NCI-H345 treated with DMSO at 0.1 percent for 48 hours (cell line): ENCODE measurements around the gene ZNF558.
A peak's percentile ranks its signal among the peaks of the same experiment; 100 is the strongest.

Experiments
- DNase-seq: peaks from one replicate; lab custom pipeline; 2025; ENCODE audit not compliant: unreplicated experiment; lab: John Stamatoyannopoulos, UW

The ZNF558 gene

DNA sequence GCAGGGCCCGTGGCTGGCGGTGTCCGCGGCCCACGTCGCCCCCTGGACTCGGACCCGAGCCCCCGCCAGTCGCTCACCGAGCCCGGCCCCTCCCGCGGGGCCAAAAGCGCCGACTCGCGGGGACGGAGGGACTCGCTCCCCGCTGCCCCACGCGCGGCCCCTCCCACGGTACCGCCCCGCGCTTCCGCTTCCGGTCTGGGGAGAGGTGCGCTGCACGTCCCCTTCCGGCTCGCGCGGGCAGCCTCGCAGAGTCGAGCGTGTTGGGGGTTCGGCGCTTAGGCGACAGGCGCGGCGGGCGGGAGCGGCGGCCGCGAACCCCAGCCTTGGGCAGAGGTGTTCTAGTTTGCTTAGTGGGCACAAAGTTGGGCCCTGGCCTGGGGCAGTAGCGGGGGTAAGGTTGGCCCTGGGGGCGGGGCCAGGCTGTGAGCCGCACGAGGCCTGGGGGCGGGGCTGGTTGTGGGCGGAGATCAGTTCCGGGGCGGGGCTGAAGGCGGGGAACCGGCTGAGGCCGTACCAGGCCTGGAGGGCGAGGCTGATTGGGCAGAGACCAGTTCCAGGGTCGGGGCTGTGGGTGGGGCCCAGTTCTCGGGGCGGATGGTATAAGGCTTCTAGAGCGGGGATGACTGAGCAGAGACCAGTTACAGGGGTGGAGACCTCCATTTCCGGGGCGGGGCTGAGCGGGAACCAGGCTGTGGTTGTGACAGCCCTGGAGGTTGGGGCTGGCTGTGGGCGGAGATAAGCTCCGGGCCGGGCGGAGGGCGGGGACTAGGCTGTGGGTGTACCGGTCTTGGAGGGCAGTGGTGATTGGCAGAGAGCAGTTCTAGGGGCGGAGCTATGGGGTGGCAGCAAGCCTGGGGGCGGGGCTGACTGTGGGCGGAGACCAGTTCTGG, at the start of gene ZNF558, which contains the start of gene MBD3L1:
Gene ZNF558, minus strand, starts transcription at position 173 of the 890 bp plus-strand sequence. CDS start 9,645 bp downstream, outside the sequence.
Gene MBD3L1, plus strand, starts transcription at position 246 of the 890 bp plus-strand sequence. CDS start 10,302 bp downstream, outside the sequence.
- DNase-seq = peak; percentile 91

DNA sequence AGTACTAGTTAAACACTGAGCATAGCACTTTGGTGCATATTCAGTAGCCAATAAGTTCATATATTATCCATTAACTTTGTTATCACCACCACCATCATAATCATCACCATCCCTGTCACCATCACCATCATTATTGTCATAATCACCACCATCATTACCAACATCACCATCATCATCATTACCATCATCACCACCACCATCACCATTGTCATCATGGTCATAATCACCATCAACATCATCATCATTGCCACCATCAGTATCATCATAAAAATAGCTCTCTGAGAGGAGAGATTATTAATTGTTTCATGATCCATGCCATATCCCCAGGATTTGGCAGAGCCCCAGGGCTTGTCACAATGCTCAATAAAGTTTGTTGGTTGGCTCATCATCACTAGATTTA, 49.4 kb upstream of the ZNF558 start:
- no peak for DNase-seq

DNA sequence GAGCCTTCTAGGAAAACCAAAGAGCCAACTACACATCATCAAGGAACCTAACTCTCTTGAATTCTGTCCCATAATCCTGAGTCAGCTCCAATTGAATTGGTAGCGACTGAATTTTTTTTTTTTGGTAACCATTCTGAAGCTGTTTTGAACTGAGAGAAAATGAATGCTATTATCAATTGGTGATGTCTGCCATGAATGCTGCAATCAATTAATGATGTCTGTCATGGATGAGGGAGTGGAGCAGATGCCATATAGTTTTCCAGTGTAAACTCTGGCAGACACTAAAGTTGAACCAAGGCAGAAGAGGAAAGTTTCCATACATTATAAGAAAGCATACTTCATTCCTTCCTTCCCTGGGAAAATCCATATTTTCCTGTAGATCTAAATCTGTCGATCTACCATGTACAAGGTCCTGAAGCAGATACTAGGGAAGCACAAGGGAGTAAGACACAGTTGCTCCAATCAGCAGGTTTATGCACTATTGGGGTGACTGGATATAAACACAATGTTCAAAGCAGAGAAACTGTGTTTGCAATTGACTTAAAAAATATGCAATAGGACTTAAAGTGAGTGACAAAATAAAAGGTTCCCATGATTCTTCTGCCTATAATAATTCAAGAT, 48.9 kb upstream of the ZNF558 start:
- DNase-seq = no peak

DNA sequence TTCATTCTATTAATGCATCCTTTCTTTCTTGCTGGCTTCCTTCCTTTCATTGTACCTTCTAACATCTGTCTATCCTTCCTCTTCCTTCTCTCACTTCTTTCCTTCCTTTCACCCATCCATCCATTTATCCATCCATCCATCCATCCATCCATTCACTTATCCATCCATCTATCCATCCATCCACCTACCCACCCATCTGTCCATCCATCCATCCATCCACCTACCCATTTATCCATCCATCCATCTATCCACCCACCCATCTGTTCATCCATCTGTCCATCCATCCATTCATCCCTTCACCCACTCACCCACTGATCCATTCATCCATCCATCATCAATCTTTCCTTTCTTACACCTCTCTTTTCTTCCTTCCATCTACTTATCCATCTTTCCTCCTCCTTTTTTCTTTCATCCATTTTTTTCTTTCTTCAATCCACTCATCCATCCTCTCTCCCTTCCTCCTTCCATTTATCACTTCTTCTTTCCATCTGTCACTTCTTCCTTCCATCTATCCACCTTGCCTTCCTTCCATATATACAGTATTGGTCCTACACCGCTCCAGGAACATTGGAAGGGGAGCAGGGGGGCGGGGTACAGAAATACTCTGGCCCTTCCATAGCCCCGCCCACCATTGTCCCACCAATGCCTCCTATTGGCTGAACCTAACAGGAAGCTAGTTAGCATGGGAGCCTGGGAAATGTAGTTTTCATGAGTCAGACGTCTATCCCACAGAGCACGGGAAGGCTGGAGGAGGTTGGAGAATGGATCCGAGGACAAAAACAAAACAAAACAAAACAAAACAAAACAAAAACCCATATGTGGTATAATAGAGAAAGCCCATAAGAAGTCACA, 46.0 kb upstream of the ZNF558 start:
- DNase-seq = no peak

DNA sequence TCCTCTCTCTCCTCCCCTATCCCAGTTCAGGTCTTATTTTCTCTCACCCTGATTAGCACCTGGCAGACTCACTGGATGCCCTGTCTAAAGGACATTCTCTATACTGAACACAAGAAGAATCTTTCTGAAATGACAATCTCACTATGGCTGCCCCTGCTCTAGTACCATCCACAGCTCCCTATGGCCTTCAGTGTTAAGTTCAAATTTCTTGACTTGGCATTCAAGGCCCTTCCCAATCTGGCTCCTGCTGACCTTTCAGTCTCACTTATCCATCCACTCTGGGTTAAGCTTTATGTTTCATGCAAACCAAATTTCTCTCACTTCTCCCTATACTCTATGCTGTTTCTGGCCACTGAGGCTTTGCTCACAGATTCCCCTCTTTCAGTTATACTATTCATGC, 34.2 kb upstream of the ZNF558 start:
- no peak for DNase-seq

DNA sequence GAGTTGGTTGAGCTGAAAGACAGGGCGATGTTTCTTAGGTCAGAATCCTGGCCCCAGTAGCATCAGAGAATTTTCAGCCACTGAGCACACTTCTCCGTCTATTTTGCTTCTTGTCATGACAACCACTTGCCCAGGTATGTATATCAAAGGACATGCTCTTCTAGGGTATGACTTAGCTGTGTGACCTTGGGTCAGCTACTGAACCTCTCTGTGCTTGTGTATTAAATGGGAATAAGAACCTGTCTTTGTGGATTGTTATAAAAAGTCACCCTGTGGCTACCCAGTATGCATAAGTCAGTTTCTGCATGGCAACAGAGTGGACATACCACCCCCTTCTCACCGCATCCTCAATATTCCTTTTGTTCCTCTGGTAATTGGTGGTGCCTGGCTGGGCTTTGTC, 26.2 kb upstream of the ZNF558 start:
- DNase-seq = no peak

DNA sequence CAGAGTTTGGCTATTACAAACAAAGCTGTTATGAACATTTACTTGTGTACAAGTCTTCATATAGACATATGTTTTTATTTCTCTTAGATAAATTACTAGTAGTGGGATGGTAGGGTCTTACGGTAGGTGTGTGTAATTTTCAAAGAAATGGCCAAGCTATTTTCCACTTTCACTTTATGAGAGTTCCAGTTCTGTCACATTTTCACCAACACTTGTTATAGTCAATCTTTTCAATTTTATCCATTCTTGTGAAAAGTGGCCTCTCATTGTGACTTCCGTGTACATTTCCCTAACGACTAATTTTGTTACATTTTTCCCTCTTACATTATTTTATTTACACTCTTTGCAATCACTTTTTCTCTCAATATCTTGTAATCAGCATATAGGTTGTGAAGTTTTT, 18.4 kb upstream of the ZNF558 start:
- no peak for DNase-seq

DNA sequence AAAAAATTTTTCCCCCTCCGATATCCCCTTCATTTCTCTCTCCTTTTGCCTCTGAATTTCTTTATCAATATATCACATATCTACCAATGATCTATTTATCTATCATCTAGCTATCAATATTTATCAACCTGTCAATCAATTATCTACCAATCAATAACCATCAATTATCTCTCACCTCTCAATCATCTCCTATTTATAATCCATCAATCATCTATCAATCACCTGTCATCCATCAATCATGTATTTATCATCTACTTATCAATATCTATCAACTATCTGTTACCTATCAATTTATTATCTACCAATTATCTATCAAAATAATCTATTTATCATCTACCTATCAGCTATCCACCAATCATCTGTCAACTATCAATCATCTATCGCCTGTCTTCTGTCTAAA, 17.1 kb upstream of the ZNF558 start:
- no peak for DNase-seq

DNA sequence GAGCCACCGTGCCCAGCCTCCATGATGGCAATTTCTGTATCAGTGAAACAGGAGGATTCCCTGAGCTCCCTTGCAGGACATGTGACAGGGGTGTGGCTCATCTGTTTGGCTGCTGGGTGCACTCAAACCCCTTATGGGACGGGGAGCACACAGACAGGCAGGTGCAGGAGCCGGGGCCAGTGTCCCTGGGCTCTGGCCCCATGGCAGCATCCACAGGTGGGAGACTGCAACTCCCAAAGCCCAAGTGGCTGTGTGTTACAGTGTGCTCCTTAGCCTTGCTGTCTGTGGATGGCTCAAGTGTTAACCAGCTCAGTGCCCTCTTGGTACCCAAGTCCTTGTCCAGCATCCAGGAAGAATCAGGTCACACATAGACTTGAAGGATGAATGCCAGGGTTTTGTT, 14.7 kb upstream of the ZNF558 start:
- no peak for DNase-seq

DNA sequence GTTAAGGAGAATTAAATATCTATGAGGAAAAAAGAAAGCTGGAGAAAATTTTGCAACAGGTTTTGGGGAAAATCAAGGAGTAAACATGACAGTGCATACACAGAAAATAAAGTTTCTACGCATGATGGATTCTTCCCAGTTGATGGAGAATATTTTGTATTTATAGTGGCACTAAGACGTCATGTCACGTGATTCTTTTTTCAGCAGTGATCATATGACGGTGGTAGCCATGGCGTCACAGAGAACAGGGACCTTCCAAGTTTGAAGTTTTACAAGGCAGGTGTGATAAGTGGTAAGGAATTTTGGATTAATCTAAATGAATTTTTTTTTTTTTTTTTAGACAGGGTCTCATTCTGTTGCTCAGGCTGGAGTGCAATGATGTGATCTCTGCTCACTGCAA, 8.6 kb upstream of the ZNF558 start:
- no peak for DNase-seq

DNA sequence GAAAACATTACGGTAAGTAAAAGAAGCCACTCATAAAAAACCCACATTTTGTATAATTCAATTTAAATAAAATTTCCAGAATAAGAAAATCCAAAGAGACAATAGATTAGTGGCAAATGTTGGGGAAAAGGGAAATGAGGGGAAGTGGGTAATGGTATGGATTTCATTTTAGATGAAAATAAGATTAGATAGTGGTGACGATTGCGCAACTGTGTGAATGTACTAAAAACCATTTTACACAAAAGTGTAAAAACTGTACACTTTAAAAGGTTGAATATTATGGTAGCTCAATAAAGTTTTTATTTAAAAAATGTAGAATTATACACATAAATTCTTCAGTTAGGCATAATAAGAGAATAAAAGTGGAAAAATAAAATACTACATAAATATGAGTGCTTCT, 3.8 kb upstream of the ZNF558 start:
- no peak for DNase-seq

DNA sequence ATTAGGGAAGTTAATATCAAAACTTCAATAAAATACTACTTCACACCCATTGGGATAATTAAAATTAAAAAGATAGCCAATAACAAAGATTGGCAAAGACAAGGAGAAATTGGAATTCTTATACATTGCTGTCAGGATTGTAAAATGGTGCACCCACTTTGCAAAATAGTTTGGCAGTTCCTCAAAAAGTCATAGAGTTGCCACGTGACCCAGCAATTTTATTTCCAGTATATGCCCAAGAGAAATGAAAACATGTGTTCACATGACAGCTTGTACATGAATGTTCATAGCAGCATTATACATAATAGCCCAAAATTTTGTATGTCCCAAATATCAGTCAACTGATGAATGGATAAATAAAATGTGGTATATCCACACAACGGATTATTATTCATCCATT, 3.3 kb upstream of the ZNF558 start:
- no peak for DNase-seq

DNA sequence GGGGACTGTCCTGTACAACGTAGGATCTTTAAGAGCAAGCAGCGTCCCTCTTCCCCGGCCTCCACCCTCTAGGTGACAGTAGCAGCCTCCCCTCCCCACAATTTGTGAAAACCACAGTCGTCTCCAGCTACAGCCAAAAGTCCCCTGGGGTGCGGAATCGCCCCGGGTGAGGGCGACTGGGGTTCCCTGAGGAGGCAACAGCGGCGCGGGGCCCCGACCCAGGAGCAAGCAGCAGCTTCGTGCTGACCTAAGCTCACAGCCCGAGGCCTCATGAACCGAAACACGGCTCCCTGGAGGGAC, 322 bp downstream of the ZNF558 start:
- DNase-seq = no peak

DNA sequence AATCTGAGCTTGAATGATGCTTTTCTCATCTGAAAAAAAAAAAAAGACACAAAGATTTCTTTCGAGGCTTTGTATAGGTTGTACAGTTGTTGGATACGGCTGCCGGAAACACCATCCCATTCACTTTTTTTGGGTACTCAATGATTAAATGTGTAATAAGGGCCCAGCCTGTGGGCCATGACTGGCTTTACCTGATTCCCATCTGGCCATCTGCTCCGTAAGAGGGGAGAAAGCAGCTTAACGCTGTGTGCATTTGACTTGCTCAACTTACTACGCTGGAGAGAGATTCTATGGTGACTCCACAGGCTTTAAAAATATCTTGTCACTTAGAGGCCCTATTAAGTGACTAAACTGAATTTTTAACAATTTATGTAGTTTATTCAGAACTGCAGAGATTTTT, 731 bp downstream of the ZNF558 start:
- DNase-seq = no peak

DNA sequence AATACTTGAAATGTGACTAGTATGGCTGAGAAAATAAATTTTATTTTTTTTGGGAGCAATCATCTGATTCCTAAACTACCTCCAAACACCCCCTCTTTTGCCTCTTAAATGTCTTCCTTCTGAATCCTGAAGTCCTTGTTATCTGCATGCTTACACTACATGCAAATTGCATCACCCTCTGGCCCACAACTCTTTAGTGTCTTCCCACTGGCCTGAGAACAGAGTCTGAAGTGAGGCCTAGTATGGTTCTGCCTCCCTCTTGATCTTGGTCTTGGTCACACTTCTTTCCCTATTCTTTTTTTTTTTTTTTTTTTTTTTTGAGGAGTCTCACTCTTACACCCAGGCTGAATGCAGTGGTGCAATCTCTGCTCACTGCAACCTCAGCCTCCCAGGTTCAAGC, 4.8 kb downstream of the ZNF558 start:
- no peak for DNase-seq

DNA sequence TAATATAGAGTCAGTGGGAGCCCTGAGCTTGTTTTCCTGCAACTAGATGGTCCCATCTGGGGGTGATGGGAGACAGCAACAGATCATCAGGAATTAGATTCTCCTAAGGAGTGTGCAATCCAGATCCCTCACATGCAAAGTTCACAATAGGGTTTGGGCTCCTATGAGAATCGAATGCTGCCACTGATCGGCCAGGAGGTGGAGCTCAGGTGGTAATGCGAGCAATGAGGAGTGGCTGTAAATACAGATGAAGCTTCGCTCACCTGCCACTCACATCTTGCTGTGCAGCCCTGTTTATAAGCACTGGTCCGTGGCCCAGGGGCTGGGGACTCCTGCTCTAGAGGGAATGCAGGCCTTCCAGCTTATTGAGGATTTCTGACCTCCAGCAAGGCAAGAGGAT, 5.7 kb downstream of the ZNF558 start:
- no peak for DNase-seq

DNA sequence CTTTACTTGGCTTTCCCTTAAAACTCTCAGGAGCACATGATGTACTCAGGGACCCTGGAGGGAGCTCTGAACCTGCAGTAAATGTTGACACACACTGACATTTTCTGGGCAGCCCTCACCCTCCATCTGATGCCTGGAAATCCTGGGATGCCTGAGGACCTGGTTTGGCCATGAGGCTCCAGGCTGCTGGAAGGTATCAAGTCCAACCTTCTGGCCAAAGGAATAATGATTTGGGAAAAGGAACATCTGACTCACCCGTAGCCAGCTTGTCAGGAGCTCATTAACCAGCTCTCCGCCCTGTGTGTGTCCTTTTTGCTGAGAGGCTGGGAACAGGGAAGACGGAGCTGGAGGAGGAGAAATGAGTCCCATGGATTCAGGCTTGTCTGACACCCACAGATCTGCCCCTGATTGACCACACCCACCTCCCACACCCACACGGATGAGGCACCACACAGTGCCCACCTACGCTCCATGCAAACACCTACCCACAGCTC, 10.3 kb downstream of the ZNF558 start:
- no peak for DNase-seq

DNA sequence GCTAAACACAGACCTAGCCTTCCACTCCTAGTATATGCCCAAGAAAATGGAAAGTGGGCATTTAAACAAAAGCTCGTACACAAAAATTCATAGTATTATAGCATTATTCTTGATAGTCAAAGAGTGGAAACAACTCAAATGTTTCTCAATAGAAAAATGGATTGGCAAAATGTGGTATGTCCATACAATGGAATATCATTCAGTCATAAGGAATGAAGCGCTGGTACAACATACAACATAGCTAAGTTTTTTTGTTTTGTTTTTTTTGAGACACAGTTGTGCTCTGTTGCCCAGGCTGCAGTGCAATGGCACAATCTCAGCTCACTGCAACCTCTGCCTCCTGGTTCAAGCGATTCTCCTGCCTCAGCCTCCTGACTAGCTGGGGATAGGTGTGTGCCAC, 11.9 kb downstream of the ZNF558 start:
- DNase-seq = no peak

DNA sequence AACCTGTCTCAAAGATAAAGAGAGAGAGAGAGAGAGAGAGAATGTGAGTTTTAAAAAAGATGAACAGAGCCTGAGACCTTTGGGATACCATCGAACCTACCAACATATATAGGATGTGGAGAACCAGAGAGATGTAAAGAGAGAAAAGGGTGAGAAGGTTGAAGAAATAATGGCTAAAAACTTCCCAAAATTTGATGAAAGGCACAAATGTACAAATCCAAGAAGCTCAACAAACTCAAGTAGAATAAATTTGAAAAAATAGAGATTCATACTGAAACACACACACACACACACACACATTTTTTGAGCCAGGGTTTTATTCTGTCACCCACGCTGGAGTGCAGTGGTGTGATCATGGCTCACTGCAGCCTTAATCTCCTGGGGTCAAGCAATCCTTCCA, 16.3 kb downstream of the ZNF558 start:
- DNase-seq = no peak

DNA sequence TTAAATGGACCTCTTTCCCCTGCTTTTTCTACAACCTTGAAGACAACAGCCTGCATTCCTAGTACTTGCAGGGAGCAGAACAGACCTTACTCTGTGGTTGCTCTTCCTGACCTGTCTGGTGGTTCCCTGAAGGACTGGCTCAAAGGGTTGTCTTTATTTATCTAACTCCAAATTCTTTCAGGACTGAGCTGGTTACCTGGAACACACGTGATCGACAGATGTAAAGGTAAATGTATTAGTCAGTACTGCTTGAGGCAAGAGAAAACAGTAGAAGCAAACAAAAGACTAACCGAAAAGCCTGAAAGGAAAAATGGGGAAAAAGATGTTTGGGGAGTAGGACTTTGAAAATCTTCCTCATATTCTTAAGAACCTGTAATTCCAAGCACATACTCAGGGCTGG, 17.9 kb downstream of the ZNF558 start:
- DNase-seq = no peak

DNA sequence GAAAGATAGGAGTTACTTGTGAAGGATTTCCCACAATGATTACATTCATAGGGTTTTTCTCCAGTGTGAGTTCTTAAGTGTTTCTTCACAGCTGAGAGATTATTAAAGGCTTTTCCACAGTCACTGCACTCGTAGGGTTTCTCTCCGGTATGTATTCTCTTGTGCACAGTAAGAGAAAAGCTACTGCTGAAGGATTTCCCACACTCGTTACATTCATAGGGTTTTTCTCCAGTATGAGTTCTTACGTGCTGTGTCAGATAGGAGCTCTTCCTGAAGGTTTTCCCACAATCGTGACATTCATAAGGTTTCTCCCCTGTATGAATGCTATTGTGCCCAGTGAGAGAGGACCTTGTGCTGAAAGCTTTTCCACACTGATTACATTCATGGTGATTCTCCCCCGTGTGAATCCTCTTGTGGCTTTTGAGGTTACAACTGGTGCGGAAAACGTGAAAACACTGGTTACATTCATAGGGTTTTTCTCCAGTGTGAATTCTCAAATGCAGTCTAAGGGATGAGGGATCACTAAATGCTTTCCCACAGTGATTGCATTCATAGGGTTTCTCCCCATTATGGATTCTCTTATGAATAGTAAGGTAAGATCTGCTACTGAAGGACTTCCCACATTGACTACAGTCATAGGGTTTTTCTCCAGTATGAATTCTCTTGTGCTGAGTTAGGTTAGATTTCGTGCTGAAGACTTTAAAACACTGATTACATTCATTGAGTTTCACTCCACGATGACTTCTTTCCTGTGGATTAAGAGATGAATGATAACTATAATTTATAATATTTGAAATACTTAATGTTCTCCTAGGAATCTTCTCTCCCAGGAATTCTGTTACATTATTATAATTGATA, 20.6 kb downstream of the ZNF558 start:
- DNase-seq = no peak
